Measurements from ENCODE around the gene PDE11A. TPM values are rescaled to one million over a fixed set of nuclear protein-coding genes. Genes with fewer than 3 reads are reported as not detected.

PDE11A gene
- total RNA-seq, 1 donor from 2014 or later, result not detected

GRCh38 chr2:177606636-177607035, 465.9 kb downstream of the PDE11A start:
- CTCF ChIA-PET, result no interaction called here
- ATAC-seq (ENCODE audit: low read depth) (no peak), DNase-seq (no peak)
- Mint-ChIP-seq H3K4me1 (no peaks in the 10 kb centered on the region), H3K9me3 (peaks cover 2% of the 10 kb centered on the region), H3K36me3 (ENCODE audit: low read depth) (no peaks in the 10 kb centered on the region), H3K27me3 (no peaks in the 10 kb centered on the region), H3K27ac (no peak overlapping the region), H3K4me3 (no peak overlapping the region)
- TF ChIP-seq, protein P1, sequence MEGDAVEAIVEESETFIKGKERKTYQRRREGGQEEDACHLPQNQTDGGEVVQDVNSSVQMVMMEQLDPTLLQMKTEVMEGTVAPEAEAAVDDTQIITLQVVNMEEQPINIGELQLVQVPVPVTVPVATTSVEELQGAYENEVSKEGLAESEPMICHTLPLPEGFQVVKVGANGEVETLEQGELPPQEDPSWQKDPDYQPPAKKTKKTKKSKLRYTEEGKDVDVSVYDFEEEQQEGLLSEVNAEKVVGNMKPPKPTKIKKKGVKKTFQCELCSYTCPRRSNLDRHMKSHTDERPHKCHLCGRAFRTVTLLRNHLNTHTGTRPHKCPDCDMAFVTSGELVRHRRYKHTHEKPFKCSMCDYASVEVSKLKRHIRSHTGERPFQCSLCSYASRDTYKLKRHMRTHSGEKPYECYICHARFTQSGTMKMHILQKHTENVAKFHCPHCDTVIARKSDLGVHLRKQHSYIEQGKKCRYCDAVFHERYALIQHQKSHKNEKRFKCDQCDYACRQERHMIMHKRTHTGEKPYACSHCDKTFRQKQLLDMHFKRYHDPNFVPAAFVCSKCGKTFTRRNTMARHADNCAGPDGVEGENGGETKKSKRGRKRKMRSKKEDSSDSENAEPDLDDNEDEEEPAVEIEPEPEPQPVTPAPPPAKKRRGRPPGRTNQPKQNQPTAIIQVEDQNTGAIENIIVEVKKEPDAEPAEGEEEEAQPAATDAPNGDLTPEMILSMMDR (IDR thresholded peaks at IDR 0.05), result no peak
- intact Hi-C loops (cut with micrococcal nuclease), result loop anchor here (10.0 kb wide), 1 partner anchor 118 kb away; no protein-coding TSS in a partner anchor
- POLR2A ChIA-PET, result no interaction called here

GRCh38 chr2:177604271-177605065, 468.1 kb downstream of the PDE11A start:
- POLR2A ChIA-PET, result interaction anchor here (1.0 kb wide), 1 partner anchor 31 kb away, joined by 3 read pairs; no protein-coding TSS in a partner anchor
- no peak for ATAC-seq (ENCODE audit: low read depth)
- Mint-ChIP-seq H3K4me3 (no peak overlapping the region), H3K9me3 (peaks cover 8% of the 10 kb centered on the region), H3K4me1 (no peaks in the 10 kb centered on the region), H3K36me3 (ENCODE audit: low read depth) (no peaks in the 10 kb centered on the region), H3K27me3 (no peaks in the 10 kb centered on the region), H3K27ac (no peak overlapping the region)
- intact Hi-C loops (cut with micrococcal nuclease), result loop anchor here (1.0 to 10.0 kb wide), 3 partner anchors 120 to 440 kb away; no protein-coding TSS in a partner anchor
- no peak for DNase-seq
- CTCF ChIA-PET, result interaction anchor here (0.8 to 3.2 kb wide), 8 partner anchors 11 to 440 kb away, joined by 3 to 19 read pairs (median 4); no protein-coding TSS in a partner anchor
- TF ChIP-seq, protein P1 (IDR thresholded peaks at IDR 0.05), result no peak

DNA sequence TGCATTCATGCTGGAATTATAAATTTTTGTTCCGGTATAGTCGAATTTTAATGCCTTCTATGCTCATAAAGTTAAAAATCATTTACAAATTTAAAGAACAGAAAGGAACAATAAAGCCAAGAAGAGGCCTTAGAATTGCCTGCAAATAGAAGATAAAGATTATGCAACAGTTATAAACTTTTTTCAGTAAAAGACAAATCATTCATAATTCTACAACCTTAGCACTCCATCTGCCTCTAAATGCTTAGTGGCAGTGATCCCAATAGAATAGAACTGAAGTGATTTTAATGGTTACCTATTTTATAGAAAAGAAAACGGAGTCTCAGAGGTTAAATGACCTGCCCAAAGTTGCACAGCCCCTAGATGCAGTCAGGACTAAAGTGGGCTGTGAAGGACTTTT, 468.8 kb downstream of the PDE11A start:
- POLR2A ChIA-PET, result interaction anchor here (1.0 kb wide), 1 partner anchor 31 kb away, joined by 3 read pairs; no protein-coding TSS in a partner anchor

GRCh38 chr2:177603181-177603580, 469.4 kb downstream of the PDE11A start:
- H3K27ac Mint-ChIP-seq, result no peak overlapping the region
- peaks cover 6% of the 10 kb centered on the region for H3K9me3 Mint-ChIP-seq
- ATAC-seq (ENCODE audit: low read depth) (no peak), DNase-seq (no peak)
- TF ChIP-seq, protein P1 (IDR thresholded peaks at IDR 0.05), result no peak
- H3K27me3 Mint-ChIP-seq, result no peaks in the 10 kb centered on the region
- POLR2A ChIA-PET, result no interaction called here
- H3K4me3 Mint-ChIP-seq, result no peak overlapping the region
- CTCF ChIA-PET, result interaction anchor here (1.0 to 3.2 kb wide), 2 partner anchors 212 to 267 kb away, joined by 4 to 19 read pairs; no protein-coding TSS in a partner anchor
- no peaks in the 10 kb centered on the region for H3K36me3 Mint-ChIP-seq (ENCODE audit: low read depth)
- intact Hi-C loops (cut with micrococcal nuclease), result loop anchor here (10.0 kb wide), 1 partner anchor 122 kb away; no protein-coding TSS in a partner anchor
- no peaks in the 10 kb centered on the region for H3K4me1 Mint-ChIP-seq

More for the DNA sequence above, 468.8 kb downstream of the PDE11A start:
- H3K9me3 Mint-ChIP-seq, result peaks cover 6% of the 10 kb centered on the region
- H3K36me3 Mint-ChIP-seq (ENCODE audit: low read depth), result no peaks in the 10 kb centered on the region
- no peak overlapping the region for H3K27ac Mint-ChIP-seq
- TF ChIP-seq, protein P1 (IDR thresholded peaks at IDR 0.05), result no peak
- no peak for DNase-seq
- intact Hi-C loops (cut with micrococcal nuclease), result loop anchor here (1.0 to 10.0 kb wide), 3 partner anchors 121 to 439 kb away; no protein-coding TSS in a partner anchor
- no peaks in the 10 kb centered on the region for H3K4me1 Mint-ChIP-seq
- CTCF ChIA-PET, result interaction anchor here (0.9 to 3.2 kb wide), 6 partner anchors 10 to 440 kb away, joined by 3 to 19 read pairs (median 6); no protein-coding TSS in a partner anchor
- no peaks in the 10 kb centered on the region for H3K27me3 Mint-ChIP-seq
- H3K4me3 Mint-ChIP-seq, result no peak overlapping the region
- no peak for ATAC-seq (ENCODE audit: low read depth)

DNA sequence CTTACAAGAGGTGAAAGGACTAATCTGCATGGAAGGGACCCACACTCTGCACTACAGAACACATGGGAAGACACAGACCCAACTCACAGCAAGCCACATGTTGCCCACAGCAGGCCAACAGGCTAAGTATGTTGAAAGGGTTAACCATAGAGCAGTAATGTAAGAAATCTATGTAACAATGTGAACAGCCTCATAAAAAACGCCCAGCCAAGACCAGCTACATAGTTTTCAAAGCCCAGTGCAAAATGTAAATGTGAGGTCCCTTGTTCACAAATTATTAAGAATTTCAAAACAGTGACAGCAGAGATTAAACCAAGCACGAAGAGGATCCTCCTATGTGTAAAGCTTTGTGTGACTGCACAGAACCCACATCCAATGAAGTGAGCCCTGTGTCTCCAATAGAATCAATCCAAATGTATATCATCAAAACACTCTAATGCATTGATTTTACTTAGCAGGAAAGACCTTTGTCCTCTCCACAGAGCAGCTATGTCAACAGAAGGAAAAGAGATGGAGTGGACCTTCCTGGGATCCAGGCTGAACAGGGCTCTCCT, 469.9 kb downstream of the PDE11A start:
- peaks cover 6% of the 10 kb centered on the region for H3K9me3 Mint-ChIP-seq
- no peaks in the 10 kb centered on the region for H3K27me3 Mint-ChIP-seq
- no peak overlapping the region for H3K4me3 Mint-ChIP-seq
- ATAC-seq (ENCODE audit: low read depth) (no peak), DNase-seq (no peak)
- intact Hi-C loops (cut with micrococcal nuclease), result loop anchor here (10.0 kb wide), 1 partner anchor 122 kb away; no protein-coding TSS in a partner anchor
- H3K4me1 Mint-ChIP-seq, result no peaks in the 10 kb centered on the region
- TF ChIP-seq, protein P1 (IDR thresholded peaks at IDR 0.05), result no peak
- POLR2A ChIA-PET, result no interaction called here
- no peaks in the 10 kb centered on the region for H3K36me3 Mint-ChIP-seq (ENCODE audit: low read depth)
- H3K27ac Mint-ChIP-seq, result no peak overlapping the region
- CTCF ChIA-PET, result interaction anchor here (1.0 to 3.2 kb wide), 2 partner anchors 211 to 267 kb away, joined by 4 to 19 read pairs; no protein-coding TSS in a partner anchor
